GM12892 (cell line): Measurements from ENCODE around the gene ANKRD26.

Source experiments
- POLR2A ChIP-seq: IDR thresholded peaks from 2 replicates; pipeline ENCODE4 v1.6.1; 2011; ENCODE audit warnings: low read depth, low read length, control low read depth
- POLR2AphosphoS5 ChIP-seq: IDR thresholded peaks from 2 replicates; pipeline ENCODE4 v1.6.1; 2011; ENCODE audit warnings: low read depth, low read length, control low read depth

DNA sequence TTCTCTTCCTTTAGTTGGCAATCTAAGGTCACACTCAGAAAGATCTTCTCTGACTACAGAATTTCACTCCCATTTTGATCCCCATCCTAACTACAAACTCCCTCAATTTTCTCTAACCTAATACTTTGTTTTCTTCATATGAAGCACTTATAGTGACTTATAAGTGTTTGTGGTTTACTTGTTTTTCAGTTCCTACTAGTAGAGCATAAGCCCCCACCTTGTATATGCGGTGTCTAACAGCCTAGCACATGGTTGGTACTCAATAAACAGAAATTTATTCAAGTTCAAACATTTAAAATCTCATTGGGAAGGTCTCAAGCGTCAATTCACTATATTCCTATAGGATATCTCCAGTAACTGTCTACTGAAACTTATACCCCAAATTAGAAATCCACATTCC, 35.2 kb downstream of the ANKRD26 start:
- no peak for TF ChIP-seq POLR2AphosphoS5
- no peak for TF ChIP-seq POLR2A
